ENCODE measurements around the gene SOX5.

The SOX5 gene

GRCh38 chr12:23585782-23586163 is 363.7 kb downstream of the SOX5 start:
- FAIRE-seq: no peak

GRCh38 chr12:23585156-23585781 is 364.2 kb downstream of the SOX5 start:
- no peak for FAIRE-seq

GRCh38 chr12:23581913-23582312 is 367.6 kb downstream of the SOX5 start:
- FAIRE-seq: no peak

- FAIRE-seq: no peak
Observed at GRCh38 chr12:23579257-23579656, 370.2 kb downstream of the SOX5 start.

- peak; percentile 21 for FAIRE-seq
Observed at GRCh38 chr12:23576372-23576771, 373.1 kb downstream of the SOX5 start.

- no peak for FAIRE-seq
Observed at GRCh38 chr12:23569356-23569755, 380.1 kb downstream of the SOX5 start.

GRCh38 chr12:23566133-23566532 is 383.3 kb downstream of the SOX5 start:
- no peak for FAIRE-seq

- FAIRE-seq: no peak
Observed at GRCh38 chr12:23564451-23565152, 384.9 kb downstream of the SOX5 start.

- FAIRE-seq: no peak
Observed at GRCh38 chr12:23561364-23562345, 387.8 kb downstream of the SOX5 start.

GRCh38 chr12:23560611-23561010 is 388.9 kb downstream of the SOX5 start:
- FAIRE-seq: no peak

- no peak for FAIRE-seq
Observed at GRCh38 chr12:23559268-23559753, 390.2 kb downstream of the SOX5 start.

GRCh38 chr12:23556661-23557060 is 392.8 kb downstream of the SOX5 start:
- FAIRE-seq: peak; percentile 41

GRCh38 chr12:23555825-23556207 is 393.7 kb downstream of the SOX5 start:
- no peak for FAIRE-seq

- no peak for FAIRE-seq
Observed at GRCh38 chr12:23555180-23555824, 394.2 kb downstream of the SOX5 start.

GRCh38 chr12:23552417-23552816 is 397.1 kb downstream of the SOX5 start:
- FAIRE-seq: no peak

GRCh38 chr12:23550753-23551152 is 398.7 kb downstream of the SOX5 start:
- no peak for FAIRE-seq

- no peak for FAIRE-seq
Observed at GRCh38 chr12:23548742-23549141, 400.7 kb downstream of the SOX5 start.

- FAIRE-seq: no peak
Observed at GRCh38 chr12:23546756-23547155, 402.7 kb downstream of the SOX5 start.

- FAIRE-seq: no peak
Observed at GRCh38 chr12:23543767-23544166, 405.7 kb downstream of the SOX5 start.

GRCh38 chr12:23542187-23542586 is 407.3 kb downstream of the SOX5 start:
- no peak for FAIRE-seq

GRCh38 chr12:23540572-23540971 is 408.9 kb downstream of the SOX5 start:
- no peak for FAIRE-seq

- peak; percentile 60 for FAIRE-seq
Observed at GRCh38 chr12:23536293-23536692, 413.2 kb downstream of the SOX5 start.

- FAIRE-seq: no peak
Observed at GRCh38 chr12:23535441-23535840, 414.0 kb downstream of the SOX5 start.
